B cell (primary cell): ENCODE results near the gene PLCL1. TPM values are rescaled to one million over a fixed set of nuclear protein-coding genes. Genes with fewer than 3 reads are reported as not detected.

ENCODE experiments used
- ATAC-seq: fragments of 200-7000 bp; cut with Tn5 transposase; one replicate; pipeline ENCODE4 v1.10.0; 2021; ENCODE audit warnings: low read depth, mild to moderate bottlenecking, moderate number of reproducible peaks, moderate library complexity
- CTCF ChIA-PET: fragments of 350-600 bp; sonication (Branson Sonifier 250); formaldehyde crosslinking; loops from one replicate; lab custom pipeline; 2021; ENCODE audit warnings: antibody characterized with exemption, inconsistent platforms; lab: Charles Lee
- POLR2A ChIA-PET: fragments of 350-600 bp; sonication (Branson Sonifier 250); formaldehyde crosslinking; loops from one replicate; lab custom pipeline; 2021; ENCODE audit warnings: antibody characterized with exemption; lab: Charles Lee
- DNase-seq: peaks from one replicate; pipeline ENCODE4 v3.0.0; 2013
- H2AFZ ChIP-seq: 2 replicates; pipeline ENCODE4 v1.6.1; 2012; ENCODE audit warnings: mild to moderate bottlenecking, low read depth, low read length; ENCODE audit not compliant: insufficient read depth, poor library complexity, severe bottlenecking
- H3K27ac ChIP-seq, 2 donors: 1 replicate in 1 of 2; 2 replicates in 1 of 2; pipeline ENCODE4 v1.5.1; 2012 to 2013; ENCODE audit warnings: low read length in 2 of 2, mild to moderate bottlenecking in 2 of 2, moderate library complexity in 1 of 2
- H3K27me3 ChIP-seq, 4 experiments: fragments of 200-600 bp in 1 of 4; sonication (generic) in 1 of 4; replicated peaks in 1 of 4; 1 replicate in 2 of 4; 2 replicates in 2 of 4; pipeline versions ENCODE4 v1.6.1 to v1.7.0; 2013 to 2016; ENCODE audit warnings: low read length in 3 of 4, mild to moderate bottlenecking in 2 of 4, mixed read lengths in 1 of 4, moderate library complexity in 1 of 4; ENCODE audit not compliant: insufficient read depth in 4 of 4, control insufficient read depth in 3 of 4; ENCODE audit errors: control extremely low read depth in 1 of 4
- H3K36me3 ChIP-seq, 2 experiments: replicated peaks in 1 of 2; 1 replicate in 1 of 2; 2 replicates in 1 of 2; pipeline versions ENCODE4 v1.6.1 to v1.7.1; 2013; ENCODE audit warnings: low read length in 1 of 2; ENCODE audit not compliant: insufficient read depth in 2 of 2, control insufficient read depth in 1 of 2; ENCODE audit errors: control extremely low read depth in 1 of 2, extremely low read depth in 1 of 2
- H3K4me1 ChIP-seq, 2 donors: fragments of 200-600 bp in 1 of 2; sonication (generic) in 1 of 2; 1 replicate in 1 of 2; 2 replicates in 1 of 2; pipeline versions ENCODE4 v1.5.1 to v1.6.1; 2013 to 2017; ENCODE audit warnings: low read length in 2 of 2; ENCODE audit not compliant: control insufficient read depth in 2 of 2, insufficient read depth in 2 of 2
- H3K4me2 ChIP-seq: replicated peaks from 2 replicates; pipeline ENCODE3; 2012; ENCODE audit warnings: mild to moderate bottlenecking, low read depth, low read length; ENCODE audit not compliant: poor library complexity, severe bottlenecking
- H3K4me3 ChIP-seq, 5 experiments: fragments of 200-600 bp in 1 of 5; sonication (generic) in 1 of 5; 1 replicate in 3 of 5; 2 replicates in 2 of 5; pipeline versions ENCODE4 v1.5.1 to v1.7.0; 2011 to 2016; ENCODE audit warnings: low read length in 4 of 5, mild to moderate bottlenecking in 4 of 5, low read depth in 2 of 5, control low read depth in 1 of 5, moderate library complexity in 1 of 5; ENCODE audit not compliant: insufficient read depth in 1 of 5; ENCODE audit errors: control extremely low read depth in 1 of 5, extremely low read depth in 1 of 5
- H3K79me2 ChIP-seq: fragments of 200-600 bp; sonication (generic); one replicate; pipeline ENCODE4 v1.6.0; 2016; ENCODE audit warnings: low read length; ENCODE audit not compliant: control insufficient read depth, insufficient read depth
- H3K9ac ChIP-seq: fragments of 200-600 bp; sonication (generic); 2 replicates; pipeline ENCODE4 v1.6.1; 2017; ENCODE audit warnings: mild to moderate bottlenecking, low read length, moderate library complexity
- H3K9me3 ChIP-seq, 3 donors: one replicate each; pipeline versions ENCODE4 v1.6.1 to v1.7.1; 2013; ENCODE audit warnings: low read length in 2 of 3; ENCODE audit not compliant: control insufficient read depth in 2 of 3, insufficient read depth in 1 of 3; ENCODE audit errors: control extremely low read depth in 1 of 3
- H4K20me1 ChIP-seq: 2 replicates; pipeline ENCODE4 v1.6.0; 2012; ENCODE audit warnings: mild to moderate bottlenecking, low read length; ENCODE audit not compliant: insufficient read depth, control insufficient read depth, poor library complexity, severe bottlenecking
- H3K27ac Mint-ChIP-seq: one replicate; pipeline ENCODE4 v1.8.0; 2021; ENCODE audit warnings: mixed read lengths
- H3K27me3 Mint-ChIP-seq: one replicate; pipeline ENCODE4 v1.8.0; 2021; ENCODE audit warnings: mixed read lengths
- H3K4me1 Mint-ChIP-seq: one replicate; pipeline ENCODE4 v1.8.0; 2021; ENCODE audit warnings: mixed read lengths
- H3K4me3 Mint-ChIP-seq: one replicate; pipeline ENCODE4 v1.8.0; 2021; ENCODE audit warnings: mixed read lengths
- H3K9me3 Mint-ChIP-seq: one replicate; pipeline ENCODE4 v1.8.0; 2022; ENCODE audit warnings: mixed read lengths; ENCODE audit not compliant: insufficient read depth
- CTCF ChIP-seq: fragments of 200-600 bp; IDR thresholded peaks from one replicate; pipeline ENCODE4 v1.8.0; 2022; ENCODE audit warnings: antibody characterized with exemption, mild to moderate bottlenecking
- EZH2 ChIP-seq: IDR thresholded peaks from 2 replicates; pipeline ENCODE4 v1.6.1; 2012; ENCODE audit warnings: borderline replicate concordance, low read depth, mild to moderate bottlenecking, moderate library complexity, low read length; ENCODE audit not compliant: insufficient read depth, poor library complexity, severe bottlenecking
- WGBS: methylation state at CpG from one replicate; pipeline ENCODE4 v1.1.5; 2013; ENCODE audit warnings: missing lambda C conversion rate; ENCODE audit not compliant: insufficient coverage; 5-methylcytosine and 5-hydroxymethylcytosine counted together
- intact Hi-C: fragments of 100-400 bp; cut with micrococcal nuclease; formaldehyde crosslinking; loops from one replicate; pipeline ENCODE4 v1.10.0; 2022
- polyA plus RNA-seq: library from polyadenylated mRNA; depleted of rRNA; stranded (reverse); fragments of >200 nt; gene quantifications from 2 replicates; pipeline ENCODE4 v1.2.3, GENCODE V29; 2012
- total RNA-seq, 2 donors: library from RNA; stranded (reverse); fragments of 120-200 nt in 1 of 2; gene quantifications; 1 replicate in 1 of 2; 2 replicates in 1 of 2; pipeline versions ENCODE4 v1.2.3 to v1.2.4, GENCODE V29; 2013 to 2022

The PLCL1 gene
- total and polyA plus RNA-seq, 2 donors (not counting 1 experiment from before 2014, with no cell fraction given), result 0.07 to 0.25 TPM

GRCh38 chr2:197879812-197880408 lies 75.5 kb downstream of the PLCL1 start:
- intact Hi-C loops, result no loop called here
- Mint-ChIP-seq H3K4me1 (no peaks in the 10 kb centered on the region), H3K4me3 (no peak overlapping the region), H3K27ac (no peak overlapping the region), H3K9me3 (no peaks in the 10 kb centered on the region), H3K27me3 (no peaks in the 10 kb centered on the region)
- Histone ChIP-seq H3K9ac (no peak overlapping the region), H3K4me2 (no peak overlapping the region), H3K4me3 (no peak overlapping the region), H3K36me3 (no peaks in the 10 kb centered on the region), H3K27me3 (peaks cover 0 to 4% (median 2%) of the 10 kb centered on the region in 4 experiments), H2AFZ (no peak overlapping the region), H3K27ac (no peak overlapping the region), H3K4me1 (no peaks in the 10 kb centered on the region), H3K9me3 (no peaks in the 10 kb centered on the region), H4K20me1 (no peaks in the 10 kb centered on the region), H3K79me2 (no peaks in the 10 kb centered on the region)
- POLR2A ChIA-PET, result no interaction called here
- ATAC-seq (no peak), DNase-seq (no peak)
- 100% methylated on average over 2 of the region's 3 CpGs for WGBS
- no peak for TF ChIP-seq CTCF
- TF ChIP-seq EZH2, result no peak
- CTCF ChIA-PET, result no interaction called here

GRCh38 chr2:197883354-197884032 lies 79.1 kb downstream of the PLCL1 start:
- H3K27ac ChIP-seq, result no peak overlapping the region
- 100% methylated on average over 1 of the region's 3 CpGs for WGBS
- ChIA-PET CTCF (no interaction called here), POLR2A (no interaction called here)
- H3K9ac ChIP-seq, result no peak overlapping the region
- TF ChIP-seq EZH2 (no peak), CTCF (no peak)
- Mint-ChIP-seq H3K9me3 (no peaks in the 10 kb centered on the region), H3K4me1 (no peaks in the 10 kb centered on the region), H3K27ac (no peak overlapping the region), H3K4me3 (no peak overlapping the region), H3K27me3 (peaks cover 4% of the 10 kb centered on the region)
- H3K4me2 ChIP-seq, result no peak overlapping the region
- H2AFZ ChIP-seq, result no peak overlapping the region
- no peaks in the 10 kb centered on the region for H3K4me1 ChIP-seq
- no peaks in the 10 kb centered on the region for H4K20me1 ChIP-seq
- no peaks in the 10 kb centered on the region for H3K9me3 ChIP-seq
- no peak for ATAC-seq
- intact Hi-C loops, result no loop called here
- no peaks in the 10 kb centered on the region for H3K79me2 ChIP-seq
- H3K4me3 ChIP-seq, result no peak overlapping the region
- H3K36me3 ChIP-seq, result no peaks in the 10 kb centered on the region
- H3K27me3 ChIP-seq, result peaks cover 0 to 4% (median 2%) of the 10 kb centered on the region in 4 experiments
- DNase-seq, result no peak
